Measurements from ENCODE around the gene GLIS1. TPM values are rescaled to one million over a fixed set of nuclear protein-coding genes. Genes with fewer than 3 reads are reported as not detected.

The GLIS1 gene
- total RNA-seq, 1 experiment from 2014 or later = 0.24 TPM

GRCh38 chr1:53732409-53732808, 6.6 kb downstream of the GLIS1 start:
- H3K36me3 Mint-ChIP-seq = no peaks in the 10 kb centered on the region
- H3K9me3 Mint-ChIP-seq = no peaks in the 10 kb centered on the region
- no peak for ATAC-seq
- POLR2A ChIA-PET = interaction anchor here (0.7 kb wide), 1 partner anchor 17 kb away, joined by 3 read pairs; no protein-coding TSS in a partner anchor
- peaks cover 37% of the 10 kb centered on the region for H3K27me3 Mint-ChIP-seq (ENCODE audit: low read depth)
- H3K4me3 Mint-ChIP-seq = no peak overlapping the region
- no peak overlapping the region for H3K27ac Mint-ChIP-seq
- CTCF ChIA-PET = interaction anchor here (0.7 to 3.6 kb wide), 2 partner anchors 17 to 27 kb away, joined by 3 to 15 read pairs; no protein-coding TSS in a partner anchor
- H3K4me1 Mint-ChIP-seq = peaks cover 7% of the 10 kb centered on the region
- no peak for DNase-seq (ENCODE audit: low spot score)
- TF ChIP-seq ZBTB43 (CRISPR knock-in tag; IDR thresholded peaks at IDR 0.05) (no peak), E2F4 (CRISPR knock-in tag; IDR thresholded peaks at IDR 0.05; ENCODE audit: borderline replicate concordance, low read depth) (no peak), USF2 (CRISPR knock-in tag; IDR thresholded peaks at IDR 0.05) (no peak), USF1 (CRISPR knock-in tag; IDR thresholded peaks at IDR 0.05) (no peak), ARID4B (CRISPR knock-in tag; IDR thresholded peaks at IDR 0.05; ENCODE audit: borderline replicate concordance) (no peak), ZNF317 (CRISPR knock-in tag; IDR thresholded peaks at IDR 0.05; ENCODE audit: borderline replicate concordance, low read depth) (no peak), JAZF1 (CRISPR knock-in tag; IDR thresholded peaks at IDR 0.05) (no peak), RELA (CRISPR knock-in tag; IDR thresholded peaks at IDR 0.05; ENCODE audit: borderline replicate concordance) (no peak), ZNF416 (CRISPR knock-in tag; IDR thresholded peaks at IDR 0.05) (no peak), PRRX2 (CRISPR knock-in tag; IDR thresholded peaks at IDR 0.05) (no peak), GRHL2 (CRISPR knock-in tag; IDR thresholded peaks at IDR 0.05; ENCODE audit: insufficient replicate concordance, severe bottlenecking) (no peak), FOXK1 (CRISPR knock-in tag; IDR thresholded peaks at IDR 0.05) (no peak), ATF2 (CRISPR knock-in tag; IDR thresholded peaks at IDR 0.05; ENCODE audit: borderline replicate concordance, low read depth) (no peak), GABPB1 (CRISPR knock-in tag; IDR thresholded peaks at IDR 0.05) (no peak), IRF1 (CRISPR knock-in tag; IDR thresholded peaks at IDR 0.05) (no peak), NR3C1 (CRISPR knock-in tag; conservative IDR thresholded peaks at IDR 0.05; ENCODE audit: low read depth) (no peak), ZNF263 (CRISPR knock-in tag; IDR thresholded peaks at IDR 0.05; ENCODE audit: low read depth) (no peak), ZNF138 (CRISPR knock-in tag; conservative IDR thresholded peaks at IDR 0.05) (no peak)
- TF ChIP-seq, protein P1, sequence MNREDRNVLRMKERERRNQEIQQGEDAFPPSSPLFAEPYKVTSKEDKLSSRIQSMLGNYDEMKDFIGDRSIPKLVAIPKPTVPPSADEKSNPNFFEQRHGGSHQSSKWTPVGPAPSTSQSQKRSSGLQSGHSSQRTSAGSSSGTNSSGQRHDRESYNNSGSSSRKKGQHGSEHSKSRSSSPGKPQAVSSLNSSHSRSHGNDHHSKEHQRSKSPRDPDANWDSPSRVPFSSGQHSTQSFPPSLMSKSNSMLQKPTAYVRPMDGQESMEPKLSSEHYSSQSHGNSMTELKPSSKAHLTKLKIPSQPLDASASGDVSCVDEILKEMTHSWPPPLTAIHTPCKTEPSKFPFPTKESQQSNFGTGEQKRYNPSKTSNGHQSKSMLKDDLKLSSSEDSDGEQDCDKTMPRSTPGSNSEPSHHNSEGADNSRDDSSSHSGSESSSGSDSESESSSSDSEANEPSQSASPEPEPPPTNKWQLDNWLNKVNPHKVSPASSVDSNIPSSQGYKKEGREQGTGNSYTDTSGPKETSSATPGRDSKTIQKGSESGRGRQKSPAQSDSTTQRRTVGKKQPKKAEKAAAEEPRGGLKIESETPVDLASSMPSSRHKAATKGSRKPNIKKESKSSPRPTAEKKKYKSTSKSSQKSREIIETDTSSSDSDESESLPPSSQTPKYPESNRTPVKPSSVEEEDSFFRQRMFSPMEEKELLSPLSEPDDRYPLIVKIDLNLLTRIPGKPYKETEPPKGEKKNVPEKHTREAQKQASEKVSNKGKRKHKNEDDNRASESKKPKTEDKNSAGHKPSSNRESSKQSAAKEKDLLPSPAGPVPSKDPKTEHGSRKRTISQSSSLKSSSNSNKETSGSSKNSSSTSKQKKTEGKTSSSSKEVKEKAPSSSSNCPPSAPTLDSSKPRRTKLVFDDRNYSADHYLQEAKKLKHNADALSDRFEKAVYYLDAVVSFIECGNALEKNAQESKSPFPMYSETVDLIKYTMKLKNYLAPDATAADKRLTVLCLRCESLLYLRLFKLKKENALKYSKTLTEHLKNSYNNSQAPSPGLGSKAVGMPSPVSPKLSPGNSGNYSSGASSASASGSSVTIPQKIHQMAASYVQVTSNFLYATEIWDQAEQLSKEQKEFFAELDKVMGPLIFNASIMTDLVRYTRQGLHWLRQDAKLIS (CRISPR knock-in tag; IDR thresholded peaks at IDR 0.05; ENCODE audit: borderline replicate concordance) = no peak
